ENCODE measurements around the gene TFR2. TPM values are rescaled to one million over a fixed set of nuclear protein-coding genes. Genes with fewer than 3 reads are reported as not detected.
A peak's percentile ranks its signal among the peaks of the same experiment; 100 is the strongest.

TFR2 gene
- total RNA-seq, 4 donors from 2014 or later: 0.43 to 2.0 TPM; not detected in 2

GRCh38 chr7:100614308-100614861 lies 27.0 kb downstream of the TFR2 start:
- Histone ChIP-seq H3K36me3 (no peaks in the 10 kb centered on the region), H3K27me3 (no peaks in the 10 kb centered on the region), H3K27ac (no peak overlapping the region), H3K4me3 (no peak overlapping the region), H3K9me3 (no peaks in the 10 kb centered on the region), H3K4me1 (peaks cover 0 to 10% of the 10 kb centered on the region in 2 donors)
- TF ChIP-seq CTCF (IDR thresholded peaks at IDR 0.05) (no peak), POLR2A (IDR thresholded peaks at IDR 0.05) (no peak)
- intact Hi-C loops (cut with DNase I; ENCODE audit: low total_unique reads): no loop called here
- DNase-seq: no peak

GRCh38 chr7:100613412-100614175 lies 27.8 kb downstream of the TFR2 start:
- intact Hi-C loops (cut with DNase I; ENCODE audit: low total_unique reads): no loop called here

GRCh38 chr7:100612730-100613390 lies 28.5 kb downstream of the TFR2 start:
- DNase-seq: no peak
- intact Hi-C loops (cut with DNase I; ENCODE audit: low total_unique reads): no loop called here
- Histone ChIP-seq H3K27me3 (no peaks in the 10 kb centered on the region), H3K36me3 (no peaks in the 10 kb centered on the region), H3K9me3 (no peaks in the 10 kb centered on the region), H3K4me3 (peak overlapping the region; percentile 83 to 87), H3K27ac (peak overlapping the region; percentile 94), H3K4me1 (peaks cover 0 to 10% of the 10 kb centered on the region in 2 donors)
- TF ChIP-seq CTCF (IDR thresholded peaks at IDR 0.05) (peak in 1 of 4 experiments; percentile 6), POLR2A (IDR thresholded peaks at IDR 0.05) (no peak)

More at GRCh38 chr7:100613412-100614175, 27.8 kb downstream of the TFR2 start:
- TF ChIP-seq POLR2A (IDR thresholded peaks at IDR 0.05) (no peak), CTCF (IDR thresholded peaks at IDR 0.05) (no peak)
- H3K27me3 ChIP-seq: no peaks in the 10 kb centered on the region
- peak overlapping the region in 1 of 2 donors; percentile 87 for H3K4me3 ChIP-seq
- no peak for DNase-seq
- peaks cover 0 to 10% of the 10 kb centered on the region in 2 donors for H3K4me1 ChIP-seq
- no peaks in the 10 kb centered on the region for H3K36me3 ChIP-seq
- peak overlapping the region in 1 of 2 donors; percentile 94 for H3K27ac ChIP-seq
- no peaks in the 10 kb centered on the region for H3K9me3 ChIP-seq

- H3K4me3 ChIP-seq: peak within 1 kb of the TSS; percentile 83 to 87
- no peaks in the 10 kb centered on the region for H3K27me3 ChIP-seq
- H3K4me1 ChIP-seq: peaks cover 0 to 10% of the 10 kb centered on the region in 2 donors
- peak; percentile 99 to 100 for DNase-seq
- peak; percentile 64 to 72 for TF ChIP-seq POLR2A (IDR thresholded peaks at IDR 0.05)
- TF ChIP-seq CTCF (IDR thresholded peaks at IDR 0.05): peak in 2 of 4 experiments; percentile 31 to 40
- peak within 1 kb of the TSS; percentile 94 for H3K27ac ChIP-seq
- H3K36me3 ChIP-seq: no peaks in the 10 kb centered on the region
- intact Hi-C loops (cut with DNase I; ENCODE audit: low total_unique reads): no loop called here
- no peaks in the 10 kb centered on the region for H3K9me3 ChIP-seq
Observed at GRCh38 chr7:100611983-100612729, 29.2 kb downstream of the TFR2 start, which contains the start of gene MOSPD3. Gene MOSPD3, plus strand, starts transcription at chr7:100612540. Its CDS starts 252 bp downstream, at chr7:100612792.
